ENCODE results near the gene DOCK11. TPM values are rescaled to one million over a fixed set of nuclear protein-coding genes. Genes with fewer than 3 reads are reported as not detected.

DOCK11 gene
- total RNA-seq, 2 experiments from 2014 or later: 27.0 to 34.7 TPM

- no peaks in the 10 kb centered on the region for H3K79me2 ChIP-seq (ENCODE audit: insufficient read depth, low read depth, low read length)
- H2AFZ ChIP-seq (ENCODE audit: low read length): no peak overlapping the region
- H3K36me3 ChIP-seq (ENCODE audit: insufficient read depth, low read length): peaks cover 20% of the 10 kb centered on the region
- CTCF ChIA-PET (ENCODE audit: unreplicated experiment): no interaction called here
- no peak for DNase-seq (ENCODE audit: low spot score)
- no peak overlapping the region for H3K27ac ChIP-seq (ENCODE audit: low read depth, low read length, poor library complexity, severe bottlenecking)
- TF ChIP-seq EZH2phosphoT487 (IDR thresholded peaks at IDR 0.05; ENCODE audit: borderline replicate concordance, low read depth, low read length): no peak
- TF ChIP-seq, protein P1, sequence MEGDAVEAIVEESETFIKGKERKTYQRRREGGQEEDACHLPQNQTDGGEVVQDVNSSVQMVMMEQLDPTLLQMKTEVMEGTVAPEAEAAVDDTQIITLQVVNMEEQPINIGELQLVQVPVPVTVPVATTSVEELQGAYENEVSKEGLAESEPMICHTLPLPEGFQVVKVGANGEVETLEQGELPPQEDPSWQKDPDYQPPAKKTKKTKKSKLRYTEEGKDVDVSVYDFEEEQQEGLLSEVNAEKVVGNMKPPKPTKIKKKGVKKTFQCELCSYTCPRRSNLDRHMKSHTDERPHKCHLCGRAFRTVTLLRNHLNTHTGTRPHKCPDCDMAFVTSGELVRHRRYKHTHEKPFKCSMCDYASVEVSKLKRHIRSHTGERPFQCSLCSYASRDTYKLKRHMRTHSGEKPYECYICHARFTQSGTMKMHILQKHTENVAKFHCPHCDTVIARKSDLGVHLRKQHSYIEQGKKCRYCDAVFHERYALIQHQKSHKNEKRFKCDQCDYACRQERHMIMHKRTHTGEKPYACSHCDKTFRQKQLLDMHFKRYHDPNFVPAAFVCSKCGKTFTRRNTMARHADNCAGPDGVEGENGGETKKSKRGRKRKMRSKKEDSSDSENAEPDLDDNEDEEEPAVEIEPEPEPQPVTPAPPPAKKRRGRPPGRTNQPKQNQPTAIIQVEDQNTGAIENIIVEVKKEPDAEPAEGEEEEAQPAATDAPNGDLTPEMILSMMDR (conservative IDR thresholded peaks at IDR 0.05; ENCODE audit: low read length): no peak
- no peaks in the 10 kb centered on the region for H3K9me2 ChIP-seq (ENCODE audit: insufficient read depth, low read length)
- intact Hi-C loops (cut with micrococcal nuclease; ENCODE audit: unreplicated experiment): no loop called here
- no peaks in the 10 kb centered on the region for H3K4me1 ChIP-seq (ENCODE audit: insufficient read depth, low read length, poor library complexity, severe bottlenecking)
- BruUV-seq (replicated peaks): no TSS peak
- H4K20me1 ChIP-seq (ENCODE audit: insufficient read depth, low read length): no peaks in the 10 kb centered on the region
- POLR2A ChIA-PET: interaction anchor here (1.0 kb wide), 1 partner anchor 53 kb away, joined by 4 read pairs; no protein-coding TSS in a partner anchor
- no peak overlapping the region for H3K4me3 ChIP-seq (ENCODE audit: low read depth, low read length, poor library complexity, severe bottlenecking)
- no peak overlapping the region for H3K4me2 ChIP-seq (ENCODE audit: low read length)
- H3K9me3 ChIP-seq (ENCODE audit: low read length): no peaks in the 10 kb centered on the region
Observed at GRCh38 chrX:118677318-118677717, 181.7 kb downstream of the DOCK11 start.

- Histone ChIP-seq H3K9me2 (ENCODE audit: insufficient read depth, low read length) (no peaks in the 10 kb centered on the region), H3K27ac (ENCODE audit: low read depth, low read length, poor library complexity, severe bottlenecking) (no peak overlapping the region), H3K36me3 (ENCODE audit: insufficient read depth, low read length) (peaks cover 30% of the 10 kb centered on the region), H2AFZ (ENCODE audit: low read length) (no peak overlapping the region), H3K9me3 (ENCODE audit: low read length) (no peaks in the 10 kb centered on the region), H3K4me1 (ENCODE audit: insufficient read depth, low read length, poor library complexity, severe bottlenecking) (no peaks in the 10 kb centered on the region), H3K79me2 (ENCODE audit: insufficient read depth, low read depth, low read length) (no peaks in the 10 kb centered on the region), H3K4me3 (ENCODE audit: low read depth, low read length, poor library complexity, severe bottlenecking) (no peak overlapping the region), H4K20me1 (ENCODE audit: insufficient read depth, low read length) (no peaks in the 10 kb centered on the region), H3K4me2 (ENCODE audit: low read length) (no peak overlapping the region)
- intact Hi-C loops (cut with micrococcal nuclease; ENCODE audit: unreplicated experiment): no loop called here
- TF ChIP-seq, protein P1 (conservative IDR thresholded peaks at IDR 0.05; ENCODE audit: low read length): no peak
- no peak for TF ChIP-seq EZH2phosphoT487 (IDR thresholded peaks at IDR 0.05; ENCODE audit: borderline replicate concordance, low read depth, low read length)
- ChIA-PET CTCF (ENCODE audit: unreplicated experiment) (no interaction called here), POLR2A (no interaction called here)
- no TSS peak for BruUV-seq (replicated peaks)
- DNase-seq (ENCODE audit: low spot score): no peak
Observed at GRCh38 chrX:118679290-118679689, 183.7 kb downstream of the DOCK11 start.

DNA sequence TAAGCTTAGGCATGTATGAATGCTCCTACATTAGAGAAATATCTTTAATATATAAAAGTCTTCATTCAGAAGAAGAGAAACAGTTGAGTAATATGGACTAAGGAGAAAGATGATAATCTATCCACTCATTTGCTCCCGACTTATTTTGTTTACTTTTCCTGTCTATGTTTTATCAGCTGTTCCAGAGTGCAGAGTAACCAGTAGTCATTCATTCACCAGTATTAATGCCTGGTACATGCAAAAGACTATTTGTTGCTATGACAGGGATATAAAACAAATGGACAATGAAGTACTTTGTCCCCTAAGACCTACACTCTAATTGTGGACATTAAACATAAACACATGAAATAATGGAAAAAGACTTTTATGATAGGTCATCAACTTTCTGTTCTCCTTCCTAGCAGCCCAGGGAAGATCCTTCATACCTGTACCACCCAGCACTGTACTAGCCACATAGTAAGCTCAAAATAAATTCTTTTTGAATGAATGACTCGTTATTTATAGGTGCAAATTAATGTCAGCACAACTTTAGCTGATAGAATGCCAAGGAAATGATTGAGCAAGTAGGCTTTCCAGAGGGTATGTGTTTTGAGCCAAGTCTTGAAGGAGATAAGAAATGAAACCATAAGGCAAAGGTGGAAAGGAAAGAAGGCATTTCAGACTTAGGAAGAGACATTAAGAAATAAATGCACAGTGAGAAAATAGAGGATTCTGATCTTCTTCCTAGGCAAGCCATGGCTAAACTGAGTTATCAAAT, 186.8 kb downstream of the DOCK11 start:
- H3K9me2 ChIP-seq (ENCODE audit: insufficient read depth, low read length): no peaks in the 10 kb centered on the region
- no peak for DNase-seq (ENCODE audit: low spot score)
- H2AFZ ChIP-seq (ENCODE audit: low read length): no peak overlapping the region
- intact Hi-C loops (cut with micrococcal nuclease; ENCODE audit: unreplicated experiment): no loop called here
- no TSS peak for BruUV-seq (replicated peaks)
- no peaks in the 10 kb centered on the region for H3K79me2 ChIP-seq (ENCODE audit: insufficient read depth, low read depth, low read length)
- no peak overlapping the region for H3K27ac ChIP-seq (ENCODE audit: low read depth, low read length, poor library complexity, severe bottlenecking)
- H3K9me3 ChIP-seq (ENCODE audit: low read length): no peaks in the 10 kb centered on the region
- TF ChIP-seq, protein P1 (conservative IDR thresholded peaks at IDR 0.05; ENCODE audit: low read length): no peak
- no peak for TF ChIP-seq EZH2phosphoT487 (IDR thresholded peaks at IDR 0.05; ENCODE audit: borderline replicate concordance, low read depth, low read length)
- POLR2A ChIA-PET: no interaction called here
- H3K4me1 ChIP-seq (ENCODE audit: insufficient read depth, low read length, poor library complexity, severe bottlenecking): no peaks in the 10 kb centered on the region
- H3K4me3 ChIP-seq (ENCODE audit: low read depth, low read length, poor library complexity, severe bottlenecking): no peak overlapping the region
- CTCF ChIA-PET (ENCODE audit: unreplicated experiment): no interaction called here
- H3K4me2 ChIP-seq (ENCODE audit: low read length): no peak overlapping the region
- H3K36me3 ChIP-seq (ENCODE audit: insufficient read depth, low read length): peaks cover 32% of the 10 kb centered on the region
- H4K20me1 ChIP-seq (ENCODE audit: insufficient read depth, low read length): no peaks in the 10 kb centered on the region
